A549 (cell line): Measurements from ENCODE around the gene NUDT1.

Source experiments
- BHLHE40 ChIP-seq: IDR thresholded peaks from 2 replicates; pipeline ENCODE4 v1.6.1; 2012; ENCODE audit warnings: low read depth, low read length, inconsistent platforms
- CEBPB ChIP-seq, 2 experiments: fragments of >200 bp in 1 of 2; sonication (Bioruptor Twin) in 1 of 2; formaldehyde crosslinking in 1 of 2; IDR thresholded peaks; 2 replicates each; pipeline ENCODE4 v1.6.1; 2012 to 2016
- CHD2 ChIP-seq: fragments of 150-350 bp; IDR thresholded peaks from 2 replicates; pipeline ENCODE4 v1.6.1; 2014; ENCODE audit warnings: low read length; ENCODE audit not compliant: partially characterized antibody
- CTCF ChIP-seq: fragments of >200 bp; sonication (Bioruptor Twin); formaldehyde crosslinking; IDR thresholded peaks from 3 replicates; pipeline ENCODE4 v1.5.1; 2016
- ESRRA ChIP-seq: fragments of 150-350 bp; IDR thresholded peaks from 2 replicates; pipeline ENCODE4 v1.6.1; 2014; ENCODE audit warnings: mild to moderate bottlenecking, low read length, borderline replicate concordance
- POLR2A ChIP-seq: IDR thresholded peaks from 2 replicates; pipeline ENCODE4 v1.6.1; 2012; ENCODE audit warnings: mild to moderate bottlenecking, low read length
- RAD21 ChIP-seq, 2 experiments: fragments of >200 bp in 1 of 2; sonication (Bioruptor Twin) in 1 of 2; formaldehyde crosslinking in 1 of 2; IDR thresholded peaks in 1 of 2; conservative IDR thresholded peaks in 1 of 2; 2 replicates in 1 of 2; 3 replicates in 1 of 2; pipeline ENCODE4 v1.6.1; 2012 to 2018; ENCODE audit warnings: inconsistent platforms in 1 of 2
- RCOR1 ChIP-seq: fragments of 150-350 bp; IDR thresholded peaks from 2 replicates; pipeline ENCODE4 v1.6.1; 2014; ENCODE audit warnings: antibody characterized with exemption, low read length, low read depth

- TF ChIP-seq BHLHE40 (no peak), CHD2 (no peak), CTCF (no peak), RAD21 (conservative IDR thresholded peaks at IDR 0.05 in 1 of 2, IDR thresholded peaks at IDR 0.05 in 1 of 2) (no peak), RCOR1 (no peak), ESRRA (no peak), POLR2A (no peak), CEBPB (IDR thresholded peaks at IDR 0.05) (no peak)
Observed at GRCh38 chr7:2245883-2246675, 4.1 kb downstream of the NUDT1 start.
